HepG2 (cell line): Measurements from ENCODE around the gene CCDC148.

Experiments
- CTCF ChIP-seq: sonication (generic); formaldehyde crosslinking; IDR thresholded peaks from 2 replicates; pipeline ENCODE4 v1.5.0; 2020; ENCODE audit warnings: mild to moderate bottlenecking, missing genetic modification reagents, moderate library complexity
- ELK4 ChIP-seq: sonication (generic); formaldehyde crosslinking; IDR thresholded peaks from 2 replicates; pipeline ENCODE4 v1.9.0; 2021; ENCODE audit warnings: missing genetic modification reagents, borderline replicate concordance
- HNF4A ChIP-seq: sonication (generic); formaldehyde crosslinking; IDR thresholded peaks from 2 replicates; pipeline ENCODE4 v1.4.0; 2020; ENCODE audit warnings: missing genetic modification reagents
- KDM4B ChIP-seq: sonication (generic); formaldehyde crosslinking; IDR thresholded peaks from 2 replicates; pipeline ENCODE4 v1.4.0; 2020; ENCODE audit warnings: missing genetic modification reagents
- SNAPC5 ChIP-seq: sonication (generic); formaldehyde crosslinking; IDR thresholded peaks from 2 replicates; pipeline ENCODE4 v1.8.1; 2023; ENCODE audit warnings: mild to moderate bottlenecking, missing genetic modification reagents, borderline replicate concordance
- ZBTB8A ChIP-seq: sonication (generic); formaldehyde crosslinking; IDR thresholded peaks from 2 replicates; pipeline ENCODE4 v1.4.0; 2020; ENCODE audit warnings: mild to moderate bottlenecking, low read depth, missing genetic modification reagents, borderline replicate concordance
- ZFX ChIP-seq: sonication (generic); formaldehyde crosslinking; IDR thresholded peaks from 2 replicates; pipeline ENCODE4 v1.4.0; 2020; ENCODE audit warnings: mild to moderate bottlenecking, low read depth, missing genetic modification reagents, moderate library complexity
- ZNF225 ChIP-seq: sonication (generic); formaldehyde crosslinking; IDR thresholded peaks from 2 replicates; pipeline ENCODE4 v1.4.0; 2020; ENCODE audit warnings: mild to moderate bottlenecking, missing genetic modification reagents
- ZNF24 ChIP-seq: fragments of 450-650 bp; IDR thresholded peaks from 2 replicates; pipeline ENCODE4 v1.6.1; 2017; ENCODE audit warnings: antibody characterized with exemption, mild to moderate bottlenecking

- TF ChIP-seq KDM4B (no peak), ZNF24 (no peak), ZBTB8A (CRISPR knock-in tag) (no peak), ELK4 (CRISPR knock-in tag) (no peak), ZFX (CRISPR knock-in tag) (no peak), HNF4A (CRISPR knock-in tag) (no peak), CTCF (no peak), ZNF225 (CRISPR knock-in tag) (no peak), SNAPC5 (no peak)
Measured at GRCh38 chr2:158187908-158188307, 268.6 kb downstream of the CCDC148 start.
